ENCODE measurements around the gene CRY1. TPM values are rescaled to one million over a fixed set of nuclear protein-coding genes. Genes with fewer than 3 reads are reported as not detected.
"Not testable (repeated sequence)": the region's sequence is repeated elsewhere in the genome, so short reads cannot be mapped to it uniquely, and the experiment has no call there.

Gene CRY1
- polyA plus RNA-seq, 1 donor, result 25.5 TPM

DNA sequence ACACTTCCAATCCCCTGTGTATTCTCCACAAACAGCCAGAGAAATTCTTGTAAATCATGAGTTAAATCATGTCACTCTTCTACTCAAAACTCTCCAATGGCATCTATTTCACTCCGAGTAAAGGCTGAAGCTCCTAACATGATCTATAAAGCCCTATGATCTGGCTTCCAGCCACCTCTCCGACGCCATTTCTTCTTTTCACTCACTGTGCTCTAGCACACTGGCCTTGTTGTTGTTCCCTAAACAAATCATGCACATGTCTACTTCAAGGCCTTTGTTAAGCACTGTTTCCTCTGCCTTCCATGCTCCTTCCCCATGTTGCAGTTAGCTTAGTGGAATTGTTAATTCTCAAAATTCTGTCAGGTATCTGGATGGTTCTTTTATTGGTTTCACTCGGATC lies 76.3 kb downstream of the CRY1 start:
- WGBS (ENCODE audit: insufficient coverage, low lambda C conversion rate), result 86% methylated on average over 1 of the region's 4 CpGs
- no peak for DNase-seq
- H3K4me3 ChIP-seq (ENCODE audit: low read length), result no peak overlapping the region
- no peak overlapping the region for H3K27ac ChIP-seq (ENCODE audit: low read length)
- H3K27me3 ChIP-seq (ENCODE audit: control insufficient read depth, insufficient read depth, low read length), result no peaks in the 10 kb centered on the region
- H3K36me3 ChIP-seq (ENCODE audit: control insufficient read depth, insufficient read depth, low read length), result peaks cover 2% of the 10 kb centered on the region
- H3K9me3 ChIP-seq (ENCODE audit: control insufficient read depth, low read depth, low read length), result no peaks in the 10 kb centered on the region
- no peaks in the 10 kb centered on the region for H3K4me1 ChIP-seq (ENCODE audit: control insufficient read depth, insufficient read depth, low read length)

DNA sequence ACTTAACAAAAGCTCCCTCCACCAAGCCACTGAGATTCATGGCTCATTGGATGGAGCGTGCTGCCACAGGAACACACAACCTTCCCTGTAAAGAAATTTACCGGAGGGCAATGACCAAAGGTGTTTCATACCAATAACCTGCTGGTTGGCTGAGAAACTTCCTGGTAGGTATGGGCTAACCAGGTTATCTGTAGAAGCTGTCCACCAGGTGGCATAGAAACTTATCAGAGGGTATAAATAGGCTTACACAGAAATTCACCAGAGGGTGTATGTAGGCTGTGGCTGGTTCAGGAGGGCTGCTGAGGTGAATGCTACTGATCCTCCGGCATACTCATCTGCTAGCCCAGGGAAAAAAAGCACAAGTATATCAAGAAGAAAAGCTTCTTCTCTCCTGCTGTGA lies 79.3 kb downstream of the CRY1 start:
- H3K27ac ChIP-seq (ENCODE audit: low read length), result no peak overlapping the region
- no CpG with 5 or more reads among the region's 3 CpGs for WGBS (ENCODE audit: insufficient coverage, low lambda C conversion rate)
- DNase-seq, result peak; percentile 26 to 68
- no peak overlapping the region for H3K4me3 ChIP-seq (ENCODE audit: low read length)
- H3K27me3 ChIP-seq (ENCODE audit: control insufficient read depth, insufficient read depth, low read length), result no peaks in the 10 kb centered on the region
- peaks cover 2% of the 10 kb centered on the region for H3K36me3 ChIP-seq (ENCODE audit: control insufficient read depth, insufficient read depth, low read length)
- H3K9me3 ChIP-seq (ENCODE audit: control insufficient read depth, low read depth, low read length), result no peaks in the 10 kb centered on the region
- H3K4me1 ChIP-seq (ENCODE audit: control insufficient read depth, insufficient read depth, low read length), result no peaks in the 10 kb centered on the region

DNA sequence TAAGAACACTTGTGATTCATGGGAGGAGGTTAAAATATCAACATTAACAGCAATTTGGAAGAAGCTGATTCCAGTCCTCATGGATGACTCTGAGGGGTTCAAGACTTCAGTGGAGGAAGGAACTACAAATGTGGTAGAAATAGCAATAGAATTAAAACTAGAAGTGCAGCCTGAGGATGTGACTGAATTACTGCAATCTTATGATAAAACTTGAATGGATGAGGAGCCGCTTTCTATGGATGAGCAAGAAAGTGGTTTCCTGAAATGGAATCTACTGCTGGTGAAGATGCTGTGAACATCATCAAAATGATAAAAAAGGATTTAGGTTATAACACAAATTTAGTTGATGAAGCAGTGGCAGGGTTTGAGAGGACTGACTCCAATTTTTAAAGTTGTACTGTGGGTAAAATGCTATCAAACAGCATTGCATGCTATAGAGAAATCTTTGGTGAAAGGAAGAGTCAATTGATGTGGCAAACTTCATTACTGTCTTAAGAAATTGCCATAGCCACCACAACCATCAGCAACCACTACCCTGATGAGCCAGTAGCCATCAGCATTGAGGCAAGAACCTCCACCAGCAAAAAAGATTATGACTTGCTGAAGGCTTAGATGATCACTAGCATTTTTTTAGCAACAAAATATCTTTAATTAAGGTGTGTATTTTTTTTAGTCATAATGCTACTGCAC lies 80.5 kb downstream of the CRY1 start:
- H3K4me3 ChIP-seq (ENCODE audit: low read length), result no peak overlapping the region

DNA sequence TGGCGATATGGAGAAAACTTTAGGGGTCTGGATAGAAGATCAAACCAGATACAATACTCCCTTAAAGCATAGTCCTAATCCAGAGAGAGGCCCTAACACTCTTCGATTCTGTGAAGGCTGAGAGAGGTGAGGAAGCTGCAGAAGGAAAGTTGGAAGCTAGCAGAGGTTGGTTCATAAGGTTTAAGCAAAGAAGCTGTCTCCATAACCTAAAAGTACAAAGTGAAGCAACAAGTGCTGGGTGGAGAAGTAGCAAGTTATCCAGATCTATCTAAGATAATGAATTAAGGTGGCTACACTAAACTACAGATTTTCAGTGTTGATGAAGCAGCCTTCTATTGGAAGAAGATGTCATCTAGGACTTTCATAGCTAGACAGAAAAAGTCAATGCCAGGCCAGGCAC lies 81.8 kb downstream of the CRY1 start:
- H3K27me3 ChIP-seq (ENCODE audit: control insufficient read depth, insufficient read depth, low read length), result no peaks in the 10 kb centered on the region
- no CpG with 5 or more reads among the region's 2 CpGs for WGBS (ENCODE audit: insufficient coverage, low lambda C conversion rate)
- no peak overlapping the region for H3K4me3 ChIP-seq (ENCODE audit: low read length)
- H3K36me3 ChIP-seq (ENCODE audit: control insufficient read depth, insufficient read depth, low read length), result peaks cover 2% of the 10 kb centered on the region
- H3K9me3 ChIP-seq (ENCODE audit: control insufficient read depth, low read depth, low read length), result no peaks in the 10 kb centered on the region
- no peak for DNase-seq
- no peaks in the 10 kb centered on the region for H3K4me1 ChIP-seq (ENCODE audit: control insufficient read depth, insufficient read depth, low read length)
- H3K27ac ChIP-seq (ENCODE audit: low read length), result no peak overlapping the region

More for the DNA sequence above, 80.5 kb downstream of the CRY1 start:
- no CpG with 5 or more reads among the region's 1 CpG for WGBS (ENCODE audit: insufficient coverage, low lambda C conversion rate)
- Histone ChIP-seq H3K9me3 (ENCODE audit: control insufficient read depth, low read depth, low read length) (no peaks in the 10 kb centered on the region), H3K27me3 (ENCODE audit: control insufficient read depth, insufficient read depth, low read length) (no peaks in the 10 kb centered on the region), H3K36me3 (ENCODE audit: control insufficient read depth, insufficient read depth, low read length) (peaks cover 2% of the 10 kb centered on the region), H3K4me1 (ENCODE audit: control insufficient read depth, insufficient read depth, low read length) (no peaks in the 10 kb centered on the region), H3K27ac (ENCODE audit: low read length) (no peak overlapping the region)
- DNase-seq, result no peak

DNA sequence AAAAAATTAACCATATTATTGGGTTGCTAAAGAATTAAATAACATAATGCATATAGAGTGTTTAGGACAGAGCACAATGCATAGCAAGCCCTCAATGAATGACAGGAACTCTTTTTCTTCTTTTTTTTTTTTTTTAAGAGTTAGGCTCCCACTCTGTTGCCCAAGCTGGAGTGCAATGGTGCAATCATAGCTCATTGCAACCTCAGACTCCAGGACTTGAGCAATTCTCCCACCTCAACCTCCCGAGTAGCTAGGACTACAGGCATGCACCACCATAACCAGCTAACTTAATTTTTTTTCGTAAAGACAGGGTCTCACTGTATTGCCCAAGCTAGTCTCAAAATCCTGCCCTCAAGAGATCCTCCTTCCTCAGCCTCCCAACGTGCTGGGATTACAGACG lies 85.9 kb downstream of the CRY1 start:
- no peak overlapping the region for H3K27ac ChIP-seq (ENCODE audit: low read length)
- H3K36me3 ChIP-seq (ENCODE audit: control insufficient read depth, insufficient read depth, low read length), result peaks cover 4% of the 10 kb centered on the region
- H3K4me1 ChIP-seq (ENCODE audit: control insufficient read depth, insufficient read depth, low read length), result no peaks in the 10 kb centered on the region

DNA sequence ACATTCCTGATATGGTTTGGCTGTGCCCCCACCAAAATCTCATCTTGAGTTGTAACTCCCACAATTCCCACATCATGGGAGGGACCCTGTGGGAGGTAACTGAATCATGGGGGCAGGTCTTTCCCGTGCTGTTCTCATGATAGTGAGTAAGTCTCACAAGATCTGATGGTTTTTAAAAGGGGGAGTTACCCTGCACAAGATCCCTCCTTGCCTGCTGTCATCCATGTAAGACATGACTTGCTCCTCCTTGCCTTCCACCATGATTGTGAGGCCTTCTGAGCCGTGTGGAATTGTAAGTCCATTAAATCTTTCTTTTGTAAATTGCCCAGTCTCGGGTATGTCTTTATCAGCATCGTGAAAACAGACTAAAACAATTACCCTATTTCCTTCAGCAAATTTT lies 90.7 kb downstream of the CRY1 start:
- WGBS (ENCODE audit: insufficient coverage, low lambda C conversion rate), result 50% methylated on average over 2 of the region's 4 CpGs
- DNase-seq; H3K9me3 ChIP-seq (ENCODE audit: control insufficient read depth, low read depth, low read length); H3K4me3 ChIP-seq (ENCODE audit: low read length); H3K27ac ChIP-seq (ENCODE audit: low read length); H3K4me1 ChIP-seq (ENCODE audit: control insufficient read depth, insufficient read depth, low read length); H3K27me3 ChIP-seq (ENCODE audit: control insufficient read depth, insufficient read depth, low read length); H3K36me3 ChIP-seq (ENCODE audit: control insufficient read depth, insufficient read depth, low read length): not testable (repeated sequence)

More for the DNA sequence above, 85.9 kb downstream of the CRY1 start:
- Histone ChIP-seq H3K4me3 (ENCODE audit: low read length) (no peak overlapping the region), H3K9me3 (ENCODE audit: control insufficient read depth, low read depth, low read length) (no peaks in the 10 kb centered on the region), H3K27me3 (ENCODE audit: control insufficient read depth, insufficient read depth, low read length) (no peaks in the 10 kb centered on the region)
- WGBS (ENCODE audit: insufficient coverage, low lambda C conversion rate), result 100% methylated on average over 1 of the region's 4 CpGs
- DNase-seq, result no peak

DNA sequence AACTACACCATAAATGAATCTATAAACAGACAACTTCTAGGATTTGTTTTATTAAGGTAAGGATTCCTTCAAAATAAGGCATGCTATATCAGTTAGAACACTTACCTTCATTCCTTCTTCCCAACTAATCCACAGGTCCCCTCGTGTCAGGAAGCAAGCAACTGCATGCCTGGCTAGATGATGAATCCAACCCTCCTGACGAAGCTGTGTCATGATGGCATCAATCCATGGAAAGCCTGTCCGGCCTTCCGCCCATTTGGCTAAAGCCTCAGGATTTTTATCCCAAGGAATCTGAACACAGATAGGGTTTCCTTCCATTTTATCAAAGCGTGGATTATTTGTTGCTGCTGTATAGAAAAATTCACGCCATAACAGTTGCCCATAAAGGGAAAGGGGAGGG lies 93.9 kb downstream of the CRY1 start:
- Histone ChIP-seq H3K9me3 (ENCODE audit: control insufficient read depth, low read depth, low read length) (no peaks in the 10 kb centered on the region), H3K4me3 (ENCODE audit: low read length) (no peak overlapping the region), H3K27me3 (ENCODE audit: control insufficient read depth, insufficient read depth, low read length) (no peaks in the 10 kb centered on the region), H3K4me1 (ENCODE audit: control insufficient read depth, insufficient read depth, low read length) (no peaks in the 10 kb centered on the region), H3K36me3 (ENCODE audit: control insufficient read depth, insufficient read depth, low read length) (peaks cover 16% of the 10 kb centered on the region), H3K27ac (ENCODE audit: low read length) (no peak overlapping the region)
- DNase-seq, result no peak
- WGBS (ENCODE audit: insufficient coverage, low lambda C conversion rate), result 100% methylated on average over 2 of the region's 6 CpGs

DNA sequence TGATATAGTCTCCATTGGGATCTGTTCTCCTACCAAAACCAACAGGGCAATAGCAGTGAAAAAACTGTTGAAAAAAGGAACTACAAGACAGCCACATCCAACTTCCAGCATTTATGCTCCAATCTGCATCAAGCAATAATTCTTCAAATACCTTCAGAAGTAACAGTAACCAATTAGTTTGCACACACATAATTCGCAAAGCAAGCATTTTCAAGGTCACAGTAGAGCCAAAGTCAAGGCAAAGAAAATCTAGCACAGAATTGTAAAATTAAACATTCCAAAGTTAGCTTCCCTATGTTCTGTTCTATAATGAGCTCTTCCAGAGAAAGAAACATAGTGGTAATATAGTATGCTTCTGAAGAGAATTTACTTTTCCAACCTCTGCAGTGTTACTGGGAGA lies 95.4 kb downstream of the CRY1 start:
- WGBS (ENCODE audit: insufficient coverage, low lambda C conversion rate), result no CpG with 5 or more reads among the region's 1 CpG
- no peak overlapping the region for H3K27ac ChIP-seq (ENCODE audit: low read length)
- H3K9me3 ChIP-seq (ENCODE audit: control insufficient read depth, low read depth, low read length), result no peaks in the 10 kb centered on the region
- peaks cover 16% of the 10 kb centered on the region for H3K36me3 ChIP-seq (ENCODE audit: control insufficient read depth, insufficient read depth, low read length)
- no peaks in the 10 kb centered on the region for H3K4me1 ChIP-seq (ENCODE audit: control insufficient read depth, insufficient read depth, low read length)
- H3K4me3 ChIP-seq (ENCODE audit: low read length), result no peak overlapping the region
- H3K27me3 ChIP-seq (ENCODE audit: control insufficient read depth, insufficient read depth, low read length), result no peaks in the 10 kb centered on the region
- no peak for DNase-seq

DNA sequence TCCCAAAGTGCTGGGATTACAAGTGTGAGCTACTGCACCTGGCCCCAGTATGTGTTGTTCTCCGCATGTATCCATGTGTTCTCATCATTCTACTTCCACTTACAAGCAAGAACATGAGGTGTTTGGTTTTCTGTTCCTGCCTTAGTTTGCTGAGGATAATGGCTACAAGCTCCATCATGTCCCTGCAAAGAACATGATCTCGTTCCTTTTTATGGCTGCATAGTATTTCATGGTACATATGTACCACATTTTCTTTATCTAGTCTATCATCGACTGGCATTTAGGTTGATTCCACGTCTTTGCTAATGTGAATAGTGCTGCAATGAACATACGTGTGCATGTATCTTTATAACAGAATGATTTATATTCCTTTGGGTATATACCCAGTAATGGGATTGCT lies 97.2 kb downstream of the CRY1 start:
- H3K27me3 ChIP-seq (ENCODE audit: control insufficient read depth, insufficient read depth, low read length); H3K27ac ChIP-seq (ENCODE audit: low read length); H3K4me3 ChIP-seq (ENCODE audit: low read length); H3K9me3 ChIP-seq (ENCODE audit: control insufficient read depth, low read depth, low read length); H3K4me1 ChIP-seq (ENCODE audit: control insufficient read depth, insufficient read depth, low read length); DNase-seq: not testable (repeated sequence)
- peaks cover 14% of the 10 kb centered on the region for H3K36me3 ChIP-seq (ENCODE audit: control insufficient read depth, insufficient read depth, low read length)
- whole genome bisulfite sequencing (ENCODE audit: insufficient coverage, low lambda C conversion rate), result 100% methylated on average over 1 of the region's 5 CpGs

DNA sequence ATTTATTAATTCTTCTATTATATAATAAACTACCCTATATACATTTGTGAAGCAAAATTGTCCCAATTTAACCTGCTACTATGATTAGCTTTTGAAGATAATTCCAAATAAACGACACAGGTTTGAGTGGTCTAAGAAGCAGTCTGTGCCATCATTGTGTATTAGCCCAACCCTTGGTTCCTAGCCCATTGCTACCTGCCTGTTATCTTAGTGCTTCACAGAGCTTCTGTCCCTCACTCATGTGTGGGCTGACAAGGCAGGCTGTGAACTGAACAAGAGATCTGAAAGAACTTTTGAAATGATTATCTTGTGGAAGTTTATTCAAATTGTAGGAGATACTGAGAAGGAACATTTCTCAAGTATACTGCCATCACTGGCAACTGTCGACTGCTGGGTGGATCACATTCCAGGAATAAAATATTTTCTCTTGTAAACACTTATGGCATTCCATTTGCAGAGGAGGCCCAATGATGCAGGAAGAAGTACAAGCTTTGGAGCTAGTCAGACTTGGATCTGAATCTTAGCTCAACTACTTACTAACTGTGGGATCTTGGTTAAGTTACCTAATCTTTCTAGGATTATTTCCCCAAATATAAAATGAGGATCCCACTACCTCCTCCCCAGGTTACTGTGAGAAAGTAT lies 98.6 kb downstream of the CRY1 start:
- H3K27ac ChIP-seq (ENCODE audit: low read length), result no peak overlapping the region
- no peak for DNase-seq
- H3K4me3 ChIP-seq (ENCODE audit: low read length), result no peak overlapping the region

DNA sequence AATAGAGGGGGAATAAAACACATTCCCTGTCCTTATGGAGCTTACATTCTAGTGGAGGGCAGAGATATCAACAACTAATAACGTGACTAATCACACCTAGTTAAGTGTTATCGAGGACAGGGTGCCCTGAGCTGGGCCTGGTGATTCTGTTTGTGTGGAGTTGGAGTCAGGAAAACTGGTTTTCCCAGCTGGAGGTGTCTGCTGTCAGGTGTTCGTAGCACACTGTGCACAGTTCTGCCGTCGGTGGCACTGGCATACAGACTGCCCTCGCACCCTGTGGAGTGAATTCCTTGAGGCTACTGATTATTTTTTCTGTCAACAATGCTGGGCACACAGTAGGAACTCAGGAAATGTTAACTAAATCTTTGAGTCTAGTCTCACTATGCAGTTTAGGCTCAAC lies 105.5 kb downstream of the CRY1 start:
- DNase-seq, result no peak
- WGBS (ENCODE audit: insufficient coverage, low lambda C conversion rate), result no CpG with 5 or more reads among the region's 6 CpGs
- peaks cover 6% of the 10 kb centered on the region for H3K4me1 ChIP-seq (ENCODE audit: control insufficient read depth, insufficient read depth, low read length)

More for the DNA sequence above, 98.6 kb downstream of the CRY1 start:
- no peaks in the 10 kb centered on the region for H3K27me3 ChIP-seq (ENCODE audit: control insufficient read depth, insufficient read depth, low read length)
- H3K36me3 ChIP-seq (ENCODE audit: control insufficient read depth, insufficient read depth, low read length), result peaks cover 12% of the 10 kb centered on the region
- WGBS (ENCODE audit: insufficient coverage, low lambda C conversion rate), result 20% methylated on average over 1 of the region's 2 CpGs
- H3K4me1 ChIP-seq (ENCODE audit: control insufficient read depth, insufficient read depth, low read length), result no peaks in the 10 kb centered on the region
- H3K9me3 ChIP-seq (ENCODE audit: control insufficient read depth, low read depth, low read length), result no peaks in the 10 kb centered on the region

More for the DNA sequence above, 105.5 kb downstream of the CRY1 start:
- Histone ChIP-seq H3K27me3 (ENCODE audit: control insufficient read depth, insufficient read depth, low read length) (no peaks in the 10 kb centered on the region), H3K27ac (ENCODE audit: low read length) (no peak overlapping the region), H3K36me3 (ENCODE audit: control insufficient read depth, insufficient read depth, low read length) (peaks cover 8% of the 10 kb centered on the region), H3K4me3 (ENCODE audit: low read length) (no peak overlapping the region), H3K9me3 (ENCODE audit: control insufficient read depth, low read depth, low read length) (no peaks in the 10 kb centered on the region)
